Measurements from ENCODE around the gene KRTAP9-6.

DNA sequence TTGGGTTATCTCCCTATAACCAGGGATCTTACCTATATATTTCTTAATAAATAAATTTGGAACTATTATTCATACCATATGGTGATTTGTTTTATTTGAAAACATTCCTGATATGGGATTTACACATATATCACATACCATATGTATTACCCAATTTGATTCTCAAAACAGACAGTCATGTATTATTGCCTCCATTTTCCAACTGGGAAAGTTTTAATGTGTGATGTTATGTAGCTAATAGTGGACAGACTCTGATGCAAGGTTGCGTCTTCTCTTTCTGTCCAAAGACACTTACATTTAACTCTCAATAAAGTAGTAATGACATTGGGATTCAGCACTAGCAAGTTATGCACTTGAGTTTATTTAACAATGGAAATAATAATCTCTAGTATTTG, 8.9 kb upstream of the KRTAP9-6 start:
- TF ChIP-seq, protein P1, sequence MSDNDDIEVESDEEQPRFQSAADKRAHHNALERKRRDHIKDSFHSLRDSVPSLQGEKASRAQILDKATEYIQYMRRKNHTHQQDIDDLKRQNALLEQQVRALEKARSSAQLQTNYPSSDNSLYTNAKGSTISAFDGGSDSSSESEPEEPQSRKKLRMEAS (IDR thresholded peaks at IDR 0.05): no peak
- TF ChIP-seq, protein P2, sequence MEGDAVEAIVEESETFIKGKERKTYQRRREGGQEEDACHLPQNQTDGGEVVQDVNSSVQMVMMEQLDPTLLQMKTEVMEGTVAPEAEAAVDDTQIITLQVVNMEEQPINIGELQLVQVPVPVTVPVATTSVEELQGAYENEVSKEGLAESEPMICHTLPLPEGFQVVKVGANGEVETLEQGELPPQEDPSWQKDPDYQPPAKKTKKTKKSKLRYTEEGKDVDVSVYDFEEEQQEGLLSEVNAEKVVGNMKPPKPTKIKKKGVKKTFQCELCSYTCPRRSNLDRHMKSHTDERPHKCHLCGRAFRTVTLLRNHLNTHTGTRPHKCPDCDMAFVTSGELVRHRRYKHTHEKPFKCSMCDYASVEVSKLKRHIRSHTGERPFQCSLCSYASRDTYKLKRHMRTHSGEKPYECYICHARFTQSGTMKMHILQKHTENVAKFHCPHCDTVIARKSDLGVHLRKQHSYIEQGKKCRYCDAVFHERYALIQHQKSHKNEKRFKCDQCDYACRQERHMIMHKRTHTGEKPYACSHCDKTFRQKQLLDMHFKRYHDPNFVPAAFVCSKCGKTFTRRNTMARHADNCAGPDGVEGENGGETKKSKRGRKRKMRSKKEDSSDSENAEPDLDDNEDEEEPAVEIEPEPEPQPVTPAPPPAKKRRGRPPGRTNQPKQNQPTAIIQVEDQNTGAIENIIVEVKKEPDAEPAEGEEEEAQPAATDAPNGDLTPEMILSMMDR (IDR thresholded peaks at IDR 0.05 in 2 of 3, conservative IDR thresholded peaks at IDR 0.05 in 1 of 3; ENCODE audit: borderline replicate concordance in 1 of 3, insufficient read depth in 1 of 3, low read depth in 2 of 3, low read length in 2 of 3): no peak
- TF ChIP-seq RAD21 (IDR thresholded peaks at IDR 0.05; ENCODE audit: low read depth) (no peak), YY1 (IDR thresholded peaks at IDR 0.05; ENCODE audit: extremely low read depth, insufficient replicate concordance, low read depth, low read length) (no peak), POLR2AphosphoS5 (IDR thresholded peaks at IDR 0.05; ENCODE audit: low read depth, low read length) (no peak), SIN3A (IDR thresholded peaks at IDR 0.05; ENCODE audit: low read depth) (no peak), SP1 (IDR thresholded peaks at IDR 0.05; ENCODE audit: low read depth) (no peak)
- TF ChIP-seq, protein P3, sequence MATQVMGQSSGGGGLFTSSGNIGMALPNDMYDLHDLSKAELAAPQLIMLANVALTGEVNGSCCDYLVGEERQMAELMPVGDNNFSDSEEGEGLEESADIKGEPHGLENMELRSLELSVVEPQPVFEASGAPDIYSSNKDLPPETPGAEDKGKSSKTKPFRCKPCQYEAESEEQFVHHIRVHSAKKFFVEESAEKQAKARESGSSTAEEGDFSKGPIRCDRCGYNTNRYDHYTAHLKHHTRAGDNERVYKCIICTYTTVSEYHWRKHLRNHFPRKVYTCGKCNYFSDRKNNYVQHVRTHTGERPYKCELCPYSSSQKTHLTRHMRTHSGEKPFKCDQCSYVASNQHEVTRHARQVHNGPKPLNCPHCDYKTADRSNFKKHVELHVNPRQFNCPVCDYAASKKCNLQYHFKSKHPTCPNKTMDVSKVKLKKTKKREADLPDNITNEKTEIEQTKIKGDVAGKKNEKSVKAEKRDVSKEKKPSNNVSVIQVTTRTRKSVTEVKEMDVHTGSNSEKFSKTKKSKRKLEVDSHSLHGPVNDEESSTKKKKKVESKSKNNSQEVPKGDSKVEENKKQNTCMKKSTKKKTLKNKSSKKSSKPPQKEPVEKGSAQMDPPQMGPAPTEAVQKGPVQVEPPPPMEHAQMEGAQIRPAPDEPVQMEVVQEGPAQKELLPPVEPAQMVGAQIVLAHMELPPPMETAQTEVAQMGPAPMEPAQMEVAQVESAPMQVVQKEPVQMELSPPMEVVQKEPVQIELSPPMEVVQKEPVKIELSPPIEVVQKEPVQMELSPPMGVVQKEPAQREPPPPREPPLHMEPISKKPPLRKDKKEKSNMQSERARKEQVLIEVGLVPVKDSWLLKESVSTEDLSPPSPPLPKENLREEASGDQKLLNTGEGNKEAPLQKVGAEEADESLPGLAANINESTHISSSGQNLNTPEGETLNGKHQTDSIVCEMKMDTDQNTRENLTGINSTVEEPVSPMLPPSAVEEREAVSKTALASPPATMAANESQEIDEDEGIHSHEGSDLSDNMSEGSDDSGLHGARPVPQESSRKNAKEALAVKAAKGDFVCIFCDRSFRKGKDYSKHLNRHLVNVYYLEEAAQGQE (IDR thresholded peaks at IDR 0.05; ENCODE audit: low read depth): no peak
- TF ChIP-seq, protein P4, sequence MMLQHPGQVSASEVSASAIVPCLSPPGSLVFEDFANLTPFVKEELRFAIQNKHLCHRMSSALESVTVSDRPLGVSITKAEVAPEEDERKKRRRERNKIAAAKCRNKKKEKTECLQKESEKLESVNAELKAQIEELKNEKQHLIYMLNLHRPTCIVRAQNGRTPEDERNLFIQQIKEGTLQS (IDR thresholded peaks at IDR 0.05): no peak
